Pancreas (tissue), 10 donors: ENCODE results near the gene SCIMP. TPM values are rescaled to one million over a fixed set of nuclear protein-coding genes. Genes with fewer than 3 reads are reported as not detected.
"Not testable (repeated sequence)": the region's sequence is repeated elsewhere in the genome, so short reads cannot be mapped to it uniquely, and the experiment has no call there.

Source experiments
- ATAC-seq, 4 donors: fragments of 200-7000 bp; cut with Tn5 transposase; one replicate each; pipeline versions ENCODE4 v1.8.0 to v1.9.1; 2020; ENCODE audit warnings: mild to moderate bottlenecking in 4 of 4, moderate library complexity in 4 of 4
- DNase-seq, 6 donors: peaks; one replicate each; pipeline ENCODE4 v3.0.0-alpha.2; 2020
- FAIRE-seq: peaks from 2 replicates; lab custom pipeline; 2012; peaks lifted over from hg19 to GRCh38; lab: Jason Lieb, UNC
- H3K27ac ChIP-seq, 4 donors: fragments of 200-600 bp; sonication (generic); 1 replicate in 3 of 4; 2 replicates in 1 of 4; pipeline versions ENCODE4 v1.5.0 to v1.8.0; 2020
- H3K27me3 ChIP-seq, 4 donors: fragments of 200-600 bp; one replicate each; pipeline ENCODE4 v1.8.0; 2021
- H3K36me3 ChIP-seq, 3 donors: fragments of 200-600 bp; sonication (generic) in 1 of 3; one replicate each; pipeline versions ENCODE4 v1.5.0 to v1.8.0; 2020 to 2021
- H3K4me1 ChIP-seq, 3 donors: fragments of 200-600 bp; one replicate each; pipeline ENCODE4 v1.8.0; 2021
- H3K4me3 ChIP-seq, 4 donors: fragments of 200-600 bp; sonication (generic) in 2 of 4; one replicate each; pipeline versions ENCODE4 v1.5.0 to v1.8.0; 2020 to 2021
- H3K9me3 ChIP-seq, 4 donors: fragments of 200-600 bp; one replicate each; pipeline ENCODE4 v1.8.0; 2021
- CTCF ChIP-seq, 4 donors: fragments of 200-600 bp; sonication (generic) in 3 of 4; IDR thresholded peaks; one replicate each; pipeline versions ENCODE4 v1.5.0 to v1.8.0; 2021; ENCODE audit warnings: antibody characterized with exemption in 4 of 4
- WGBS, 2 donors: extraction: QIAGEN DNeasy Blood & Tissue Kit; methylation state at CpG; one replicate each; pipeline ENCODE4 v1.1.7; 2013; 5-methylcytosine and 5-hydroxymethylcytosine counted together
- intact Hi-C, 3 donors: fragments of 100-400 bp; cut with DNase I; formaldehyde crosslinking; loops; one replicate each; pipeline versions ENCODE4 v1.11.1 to v1.14.2; 2022
- polyA plus RNA-seq, 2 donors: library from polyadenylated mRNA; stranded (reverse); fragments of 200-250 nt; gene quantifications; one replicate each; pipeline ENCODE4 v1.2.3, GENCODE V29; 2013
- total RNA-seq, 6 donors: library from RNA; stranded (reverse); fragmentation: NEBNext Ultra II Directional in 4 of 6; extraction: Animal tissue kit (Norgen Biotek cat#: 25700) in 4 of 6; gene quantifications; one replicate each; pipeline versions ENCODE4 v1.2.1 to v1.2.4, GENCODE V29; 2021 to 2023
- donor health status: healthy with polysubstance abuse.
- donor health status: DM: no; HTN: no; CAD: no; lungs with moderate emphysema.
- donor health status: DM: no; HTN: no; CAD: no.
- donor health status: control.
- donor health status: control.
- donor health status: Bipolar disorder and iron deficiency.
- donor health status: DM: yes; HTN: yes; CAD: no.
- donor health status: DM: no; HTN: no; CAD: no.
- donor health status: DM: no; HTN: no; CAD: no.
- donor health status: DM: yes; HTN: yes; CAD: no.

The SCIMP gene
- total and polyA plus RNA-seq, 8 donors = 0.07 to 4.4 (median 0.66) TPM

- WGBS, 2 donors = 63 to 74% methylated on average over 6 of the region's 6 CpGs
- no peaks in the 10 kb centered on the region for H3K27me3 ChIP-seq
- ATAC-seq (peak in 1 of 4 donors; percentile 41), FAIRE-seq (no peak), DNase-seq (no peak)
- intact Hi-C loops = no loop called here
- no peaks in the 10 kb centered on the region for H3K4me1 ChIP-seq
- no peak for TF ChIP-seq CTCF (IDR thresholded peaks at IDR 0.05)
- no peak overlapping the region for H3K4me3 ChIP-seq
- no peaks in the 10 kb centered on the region for H3K36me3 ChIP-seq
- H3K27ac ChIP-seq = no peak overlapping the region
- H3K9me3 ChIP-seq = no peaks in the 10 kb centered on the region
Measured at GRCh38 chr17:5164436-5164835, 70.2 kb downstream of the SCIMP start.

GRCh38 chr17:5161793-5162192 is 72.9 kb downstream of the SCIMP start:
- H3K9me3 ChIP-seq, H3K27me3 ChIP-seq, FAIRE-seq, DNase-seq, H3K4me3 ChIP-seq, H3K36me3 ChIP-seq, H3K27ac ChIP-seq, ATAC-seq, intact Hi-C loops, H3K4me1 ChIP-seq: not testable (repeated sequence)
- 81 to 91% methylated on average over 3 of the region's 3 CpGs for WGBS, 2 donors

- FAIRE-seq, H3K27me3 ChIP-seq, DNase-seq, H3K9me3 ChIP-seq, H3K36me3 ChIP-seq, ATAC-seq, H3K27ac ChIP-seq, H3K4me1 ChIP-seq, intact Hi-C loops, H3K4me3 ChIP-seq: not testable (repeated sequence)
- 70 to 80% methylated on average over 1 of the region's 1 CpG for WGBS, 2 donors
Measured at GRCh38 chr17:5160702-5161101, 74.0 kb downstream of the SCIMP start.

Other genes with a start within 250 kb of the SCIMP start
- gene CAMTA2, start 247.2 kb downstream of the SCIMP start, total RNA-seq = 10 to 100 TPM; 13.6 to 28.0 (median 19.8) TPM
- 10 to 100 TPM; 68.1 to 86.3 TPM for gene CAMTA2, start 247.2 kb downstream of the SCIMP start, polyA plus RNA-seq
- gene INCA1, start 237.3 kb downstream of the SCIMP start, total RNA-seq = under 1 TPM; 0.28 to 0.81 (median 0.34) TPM
- gene INCA1, start 237.3 kb downstream of the SCIMP start, polyA plus RNA-seq = 1 to 10 TPM; 1.8 to 2.4 TPM
- gene KIF1C, start 236.9 kb downstream of the SCIMP start, total RNA-seq = 100 to 1,000 TPM in 1 of 6 donors, 10 to 100 TPM in 5; 72.8 to 103 (median 78.7) TPM
- 10 to 100 TPM; 22.3 to 41.6 TPM for gene KIF1C, start 236.9 kb downstream of the SCIMP start, polyA plus RNA-seq
- not detected for gene SLC52A1, start 199.4 kb downstream of the SCIMP start, total RNA-seq
- gene SLC52A1, start 199.4 kb downstream of the SCIMP start, polyA plus RNA-seq = under 1 TPM in 1 of 2 donors, not detected in 1; 0.08 TPM
- 1 to 10 TPM; 2.7 to 5.2 (median 3.5) TPM for gene ZFP3, start 156.4 kb downstream of the SCIMP start, total RNA-seq
- 1 to 10 TPM; 1.9 to 3.2 TPM for gene ZFP3, start 156.4 kb downstream of the SCIMP start, polyA plus RNA-seq
- 1 to 10 TPM; 2.8 to 5.5 (median 3.6) TPM for gene ZNF232, start 123.0 kb downstream of the SCIMP start, total RNA-seq
- 1 to 10 TPM; 5.8 to 7.1 TPM for gene ZNF232, start 123.0 kb downstream of the SCIMP start, polyA plus RNA-seq
- under 1 TPM; 0.03 to 0.09 (median 0.05) TPM for gene USP6, start 118.8 kb downstream of the SCIMP start, total RNA-seq
- under 1 TPM; 0.04 to 0.09 TPM for gene USP6, start 118.8 kb downstream of the SCIMP start, polyA plus RNA-seq
- gene ZNF594, start 43.0 kb downstream of the SCIMP start, total RNA-seq = 1 to 10 TPM; 2.5 to 6.9 (median 3.1) TPM
- gene ZNF594, start 43.0 kb downstream of the SCIMP start, polyA plus RNA-seq = 1 to 10 TPM; 2.0 to 2.9 TPM
- gene RABEP1, start 47.4 kb upstream of the SCIMP start, total RNA-seq = 10 to 100 TPM; 13.8 to 22.6 (median 17.1) TPM
- gene RABEP1, start 47.4 kb upstream of the SCIMP start, polyA plus RNA-seq = 10 to 100 TPM; 10.4 to 12.5 TPM
- gene NUP88, start 184.8 kb upstream of the SCIMP start, total RNA-seq = 10 to 100 TPM; 13.1 to 28.4 (median 24.0) TPM
- gene NUP88, start 184.8 kb upstream of the SCIMP start, polyA plus RNA-seq = 10 to 100 TPM; 38.1 to 41.0 TPM
- gene RPAIN, start 185.3 kb upstream of the SCIMP start, total RNA-seq = 10 to 100 TPM; 13.3 to 19.7 (median 13.6) TPM
- 10 to 100 TPM; 23.6 to 39.2 TPM for gene RPAIN, start 185.3 kb upstream of the SCIMP start, polyA plus RNA-seq
- gene C1QBP, start 204.3 kb upstream of the SCIMP start, total RNA-seq = 10 to 100 TPM; 23.7 to 56.2 (median 46.8) TPM
- 10 to 100 TPM; 42.3 to 68.2 TPM for gene C1QBP, start 204.3 kb upstream of the SCIMP start, polyA plus RNA-seq
- 1 to 10 TPM; 4.2 to 7.2 (median 6.4) TPM for gene DHX33, start 234.1 kb upstream of the SCIMP start, total RNA-seq
- 1 to 10 TPM; 4.6 to 4.8 TPM for gene DHX33, start 234.1 kb upstream of the SCIMP start, polyA plus RNA-seq